Measurements from ENCODE around the gene EPPIN. TPM values are rescaled to one million over a fixed set of nuclear protein-coding genes. Genes with fewer than 3 reads are reported as not detected.
"Not testable (repeated sequence)": the region's sequence is repeated elsewhere in the genome, so short reads cannot be mapped to it uniquely, and the experiment has no call there.

Gene EPPIN
- polyA plus RNA-seq, 1 donor (not counting 4 experiments of a cell fraction or from before 2014, with no cell fraction given), result not detected

GRCh38 chr20:45576995-45577394 is 29.8 kb upstream of the EPPIN start:
- no peaks in the 10 kb centered on the region for H3K36me3 ChIP-seq (ENCODE audit: control insufficient read depth in 2 of 2, extremely low read depth in 1 of 2, insufficient read depth in 2 of 2, low read length in 2 of 2)
- no peaks in the 10 kb centered on the region for H3K9me1 ChIP-seq (ENCODE audit: control insufficient read depth, extremely low read depth, insufficient read depth, low read length)
- no peak overlapping the region for H3K4me2 ChIP-seq (ENCODE audit: control insufficient read depth, extremely low read depth, insufficient read depth, low read depth, low read length)
- H2AFZ ChIP-seq (ENCODE audit: control insufficient read depth, low read length), result no peak overlapping the region
- H3K9ac ChIP-seq (ENCODE audit: control insufficient read depth, extremely low read depth, insufficient read depth, low read length), result no peak overlapping the region
- DNase-seq (ENCODE audit: low read depth, low spot score), result no peak
- H3K27me3 ChIP-seq (ENCODE audit: control insufficient read depth, extremely low read depth, insufficient read depth, low read length), result no peaks in the 10 kb centered on the region
- H3K79me2 ChIP-seq (ENCODE audit: control insufficient read depth, insufficient read depth, low read length), result no peaks in the 10 kb centered on the region
- no peaks in the 10 kb centered on the region for H4K20me1 ChIP-seq (ENCODE audit: control insufficient read depth, extremely low read depth, insufficient read depth, low read length)
- FAIRE-seq, result no peak
- H3K9me3 ChIP-seq (ENCODE audit: control insufficient read depth, low read depth, low read length), result no peaks in the 10 kb centered on the region
- no peak overlapping the region for H3K4me3 ChIP-seq (ENCODE audit: control insufficient read depth in 2 of 3, extremely low read depth in 1 of 3, insufficient read depth in 2 of 3, low read depth in 1 of 3, low read length in 3 of 3)
- no peaks in the 10 kb centered on the region for H3K4me1 ChIP-seq (ENCODE audit: control insufficient read depth, extremely low read depth, insufficient read depth, low read length)
- TF ChIP-seq CTCF (optimal IDR thresholded peaks at IDR 0.05 in 1 of 3, IDR thresholded peaks at IDR 0.05 in 1 of 3, conservative IDR thresholded peaks at IDR 0.05 in 1 of 3; ENCODE audit: extremely low read depth in 1 of 3, insufficient read depth in 2 of 3, low read length in 3 of 3) (no peak), EZH2 (IDR thresholded peaks at IDR 0.05; ENCODE audit: low read length) (no peak)
- dilution Hi-C loops (cut with MboI; ENCODE audit: extremely low pct_ligation_motif_present, low sequenced_read_pairs), result no loop called here
- no peak overlapping the region for H3K27ac ChIP-seq (ENCODE audit: control insufficient read depth, insufficient read depth, low read length)

GRCh38 chr20:45575931-45576330 is 28.7 kb upstream of the EPPIN start:
- no peak overlapping the region for H3K27ac ChIP-seq (ENCODE audit: control insufficient read depth, insufficient read depth, low read length)
- H3K4me3 ChIP-seq (ENCODE audit: control insufficient read depth in 2 of 3, extremely low read depth in 1 of 3, insufficient read depth in 2 of 3, low read depth in 1 of 3, low read length in 3 of 3), result no peak overlapping the region
- no peak overlapping the region for H3K9ac ChIP-seq (ENCODE audit: control insufficient read depth, extremely low read depth, insufficient read depth, low read length)
- H3K36me3 ChIP-seq (ENCODE audit: control insufficient read depth in 2 of 2, extremely low read depth in 1 of 2, insufficient read depth in 2 of 2, low read length in 2 of 2), result no peaks in the 10 kb centered on the region
- H3K4me2 ChIP-seq (ENCODE audit: control insufficient read depth, extremely low read depth, insufficient read depth, low read depth, low read length), result no peak overlapping the region
- H3K27me3 ChIP-seq (ENCODE audit: control insufficient read depth, extremely low read depth, insufficient read depth, low read length), result no peaks in the 10 kb centered on the region
- no peaks in the 10 kb centered on the region for H3K9me1 ChIP-seq (ENCODE audit: control insufficient read depth, extremely low read depth, insufficient read depth, low read length)
- no peaks in the 10 kb centered on the region for H3K9me3 ChIP-seq (ENCODE audit: control insufficient read depth, low read depth, low read length)
- H2AFZ ChIP-seq (ENCODE audit: control insufficient read depth, low read length), result no peak overlapping the region
- dilution Hi-C loops (cut with MboI; ENCODE audit: extremely low pct_ligation_motif_present, low sequenced_read_pairs), result no loop called here
- DNase-seq (ENCODE audit: low read depth, low spot score) (no peak), FAIRE-seq (no peak)
- H3K4me1 ChIP-seq (ENCODE audit: control insufficient read depth, extremely low read depth, insufficient read depth, low read length), result no peaks in the 10 kb centered on the region
- no peak for TF ChIP-seq EZH2 (IDR thresholded peaks at IDR 0.05; ENCODE audit: low read length)
- no peak for TF ChIP-seq CTCF (optimal IDR thresholded peaks at IDR 0.05 in 1 of 3, IDR thresholded peaks at IDR 0.05 in 1 of 3, conservative IDR thresholded peaks at IDR 0.05 in 1 of 3; ENCODE audit: extremely low read depth in 1 of 3, insufficient read depth in 2 of 3, low read length in 3 of 3)
- H3K79me2 ChIP-seq (ENCODE audit: control insufficient read depth, insufficient read depth, low read length), result no peaks in the 10 kb centered on the region
- no peaks in the 10 kb centered on the region for H4K20me1 ChIP-seq (ENCODE audit: control insufficient read depth, extremely low read depth, insufficient read depth, low read length)

- FAIRE-seq; H3K27me3 ChIP-seq (ENCODE audit: control insufficient read depth, extremely low read depth, insufficient read depth, low read length); H3K4me1 ChIP-seq (ENCODE audit: control insufficient read depth, extremely low read depth, insufficient read depth, low read length); H4K20me1 ChIP-seq (ENCODE audit: control insufficient read depth, extremely low read depth, insufficient read depth, low read length); H3K4me3 ChIP-seq (ENCODE audit: control insufficient read depth in 2 of 3, extremely low read depth in 1 of 3, insufficient read depth in 2 of 3, low read depth in 1 of 3, low read length in 3 of 3); DNase-seq (ENCODE audit: low read depth, low spot score); dilution Hi-C loops (cut with MboI; ENCODE audit: extremely low pct_ligation_motif_present, low sequenced_read_pairs); H3K79me2 ChIP-seq (ENCODE audit: control insufficient read depth, insufficient read depth, low read length); H3K27ac ChIP-seq (ENCODE audit: control insufficient read depth, insufficient read depth, low read length); H3K36me3 ChIP-seq (ENCODE audit: control insufficient read depth in 2 of 2, extremely low read depth in 1 of 2, insufficient read depth in 2 of 2, low read length in 2 of 2); H3K4me2 ChIP-seq (ENCODE audit: control insufficient read depth, extremely low read depth, insufficient read depth, low read depth, low read length); H2AFZ ChIP-seq (ENCODE audit: control insufficient read depth, low read length); H3K9ac ChIP-seq (ENCODE audit: control insufficient read depth, extremely low read depth, insufficient read depth, low read length); H3K9me3 ChIP-seq (ENCODE audit: control insufficient read depth, low read depth, low read length); H3K9me1 ChIP-seq (ENCODE audit: control insufficient read depth, extremely low read depth, insufficient read depth, low read length): not testable (repeated sequence)
These were observed 22.4 kb upstream of the EPPIN start for GRCh38 chr20:45569650-45570049.
